Measurements from ENCODE around the gene TOP3A. TPM values are rescaled to one million over a fixed set of nuclear protein-coding genes. Genes with fewer than 3 reads are reported as not detected.
A peak's percentile ranks its signal among the peaks of the same experiment; 100 is the strongest.

Gene TOP3A
- total RNA-seq, 1 experiment from 2014 or later: 68.7 TPM

DNA sequence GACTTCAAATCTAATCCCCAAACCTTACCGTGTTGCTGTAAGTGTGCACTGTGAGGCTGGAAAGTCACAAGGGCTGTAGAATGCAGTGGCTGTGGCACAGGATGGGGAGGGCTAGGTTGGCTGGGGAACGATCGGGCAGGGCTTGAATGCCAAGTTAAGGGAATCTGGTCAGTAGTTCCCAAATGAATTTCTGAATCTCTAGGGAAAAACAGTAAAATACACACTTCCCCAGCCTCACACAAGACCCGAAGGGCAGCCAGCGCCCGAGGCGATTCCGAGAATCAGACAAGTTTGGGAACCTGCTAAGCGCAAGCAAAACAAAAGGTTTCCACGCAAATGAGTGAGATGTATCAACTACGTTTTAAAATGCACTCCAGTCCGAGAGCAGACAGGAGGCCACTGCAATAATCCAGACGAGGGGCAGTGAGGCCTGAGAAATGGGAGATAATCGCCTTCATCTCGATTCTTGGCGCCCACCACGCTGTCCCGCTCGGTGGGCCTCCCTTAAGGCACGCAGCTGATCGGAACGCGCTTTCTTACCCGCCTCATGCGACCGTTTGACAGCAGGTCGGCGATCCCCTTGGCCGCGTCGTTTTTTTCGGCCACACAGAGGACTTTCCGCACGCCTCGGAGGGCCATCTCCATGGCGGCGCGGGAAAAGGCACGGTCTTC lies 599 bp downstream of the TOP3A start:
- H3K23me2 ChIP-seq (ENCODE audit: insufficient read length, low read depth, low read length, poor library complexity, severe bottlenecking): peaks cover 15% of the 10 kb centered on the region
- Mint-ChIP-seq H3K9me3 (no peaks in the 10 kb centered on the region; a peak in 2 of 5 replicates), H3K4me1 (peaks cover 42 to 44% of the 10 kb centered on the region in 2 experiments), H3K27ac (peak overlapping the region; percentile 47 to 100 (median 100); a peak in 5 of 7 replicates), H3K36me3 (ENCODE audit: insufficient read depth in 1 of 3, low read depth in 3 of 3) (peaks cover 29 to 63% (median 58%) of the 10 kb centered on the region in 3 experiments; a peak in 6 of 7 replicates), H3K4me3 (peak overlapping the region; percentile 98 to 100), H3K27me3 (ENCODE audit: low read depth) (no peaks in the 10 kb centered on the region)
- no peak overlapping the region for H2BK120ac ChIP-seq (ENCODE audit: low read depth, low read length, poor library complexity, severe bottlenecking)
- peaks cover 43% of the 10 kb centered on the region for H3K79me1 ChIP-seq (ENCODE audit: insufficient read depth, low read depth, low read length, poor library complexity, severe bottlenecking)
- H2BK12ac ChIP-seq (ENCODE audit: insufficient read length, low read depth, low read length): no peak overlapping the region
- H2AK5ac ChIP-seq (ENCODE audit: insufficient read length, low read length): no peak overlapping the region
- H2BK5ac ChIP-seq (ENCODE audit: insufficient read length, low read length): no peak overlapping the region
- H4K20me1 ChIP-seq (ENCODE audit: control insufficient read depth, insufficient read depth, insufficient read length): no peaks in the 10 kb centered on the region
- peak overlapping the region; percentile 69 for H3K23ac ChIP-seq (ENCODE audit: insufficient read length, low read depth, low read length)
- H2AFZ ChIP-seq (ENCODE audit: low read length): no peak overlapping the region
- H3T11ph ChIP-seq (ENCODE audit: low read length): no peak overlapping the region
- no peak overlapping the region for H2BK20ac ChIP-seq (ENCODE audit: low read depth, low read length, poor library complexity, severe bottlenecking)
- no peak for TF ChIP-seq CTCF (conservative IDR thresholded peaks at IDR 0.05)
- peak overlapping the region; percentile 59 for H3K14ac ChIP-seq (ENCODE audit: insufficient read depth, low read length)
- H3K4me1 ChIP-seq (ENCODE audit: insufficient read depth, low read length): peaks cover 2% of the 10 kb centered on the region; the same call in 1 of the 2 replicates
- no CpG with 5 or more reads among the region's 39 CpGs for WGBS (ENCODE audit: extremely low coverage, insufficient read length, low lambda C conversion rate)
- H3K27ac ChIP-seq (ENCODE audit: insufficient read length, low read depth, low read length): no peak overlapping the region
- no peak overlapping the region for H4K91ac ChIP-seq (ENCODE audit: insufficient read length, low read depth, low read length)
- DNase-seq: no peak
- H3K9ac ChIP-seq (ENCODE audit: extremely low read depth, insufficient read length, low read length): peak overlapping the region; percentile 87
- H3K4me2 ChIP-seq (ENCODE audit: insufficient read depth, insufficient read length, low read length): peak overlapping the region; percentile 100
- H3K4ac ChIP-seq (ENCODE audit: low read depth, low read length): no peak overlapping the region
- peaks cover 42% of the 10 kb centered on the region; the same call in 1 of the 2 replicates for H3K79me2 ChIP-seq (ENCODE audit: insufficient read depth, low read length)
- H4K8ac ChIP-seq (replicated peaks; ENCODE audit: insufficient read length, low read depth, low read length): no peak overlapping the region
- H3K18ac ChIP-seq (ENCODE audit: insufficient read length, low read depth, low read length): peak overlapping the region; percentile 43
- no peaks in the 10 kb centered on the region for H3K27me3 ChIP-seq (ENCODE audit: insufficient read depth, low read length)
- H4K5ac ChIP-seq (ENCODE audit: insufficient read length, low read depth, low read length): no peak overlapping the region
- no peak overlapping the region for H2BK15ac ChIP-seq (ENCODE audit: low read depth, low read length)
- no peaks in the 10 kb centered on the region for H3K9me3 ChIP-seq (ENCODE audit: control insufficient read depth, low read depth, low read length)
- no peak overlapping the region for H3K56ac ChIP-seq (ENCODE audit: insufficient read length, low read depth, low read length)
